ENCODE measurements around the gene C9.

DNA sequence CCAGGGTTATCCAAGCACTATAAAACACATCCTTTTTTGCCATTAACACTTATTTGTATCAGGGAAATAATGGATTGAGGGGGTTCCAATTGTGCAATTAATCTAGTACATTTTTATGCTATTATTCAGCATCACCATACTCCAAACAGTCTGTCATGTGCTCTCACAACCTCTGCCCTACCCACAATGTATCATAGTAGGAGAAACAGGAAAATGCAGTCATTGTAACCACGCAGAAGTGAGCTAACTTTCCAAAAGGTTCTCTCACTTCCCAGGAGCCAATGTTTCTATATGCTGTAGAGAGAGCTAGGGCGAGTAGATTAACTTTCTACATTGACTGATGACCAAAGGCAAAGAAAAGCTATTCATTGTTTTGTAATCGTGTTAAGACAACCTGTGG, 30.7 kb upstream of the C9 start:
- no peak for TF ChIP-seq POLR2AphosphoS5 (IDR thresholded peaks at IDR 0.05; ENCODE audit: insufficient read depth in 1 of 2, low read depth in 1 of 2)
- TF ChIP-seq, protein P1, sequence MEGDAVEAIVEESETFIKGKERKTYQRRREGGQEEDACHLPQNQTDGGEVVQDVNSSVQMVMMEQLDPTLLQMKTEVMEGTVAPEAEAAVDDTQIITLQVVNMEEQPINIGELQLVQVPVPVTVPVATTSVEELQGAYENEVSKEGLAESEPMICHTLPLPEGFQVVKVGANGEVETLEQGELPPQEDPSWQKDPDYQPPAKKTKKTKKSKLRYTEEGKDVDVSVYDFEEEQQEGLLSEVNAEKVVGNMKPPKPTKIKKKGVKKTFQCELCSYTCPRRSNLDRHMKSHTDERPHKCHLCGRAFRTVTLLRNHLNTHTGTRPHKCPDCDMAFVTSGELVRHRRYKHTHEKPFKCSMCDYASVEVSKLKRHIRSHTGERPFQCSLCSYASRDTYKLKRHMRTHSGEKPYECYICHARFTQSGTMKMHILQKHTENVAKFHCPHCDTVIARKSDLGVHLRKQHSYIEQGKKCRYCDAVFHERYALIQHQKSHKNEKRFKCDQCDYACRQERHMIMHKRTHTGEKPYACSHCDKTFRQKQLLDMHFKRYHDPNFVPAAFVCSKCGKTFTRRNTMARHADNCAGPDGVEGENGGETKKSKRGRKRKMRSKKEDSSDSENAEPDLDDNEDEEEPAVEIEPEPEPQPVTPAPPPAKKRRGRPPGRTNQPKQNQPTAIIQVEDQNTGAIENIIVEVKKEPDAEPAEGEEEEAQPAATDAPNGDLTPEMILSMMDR (IDR thresholded peaks at IDR 0.05), result no peak

All from vagina (tissue), 2 donors.